ENCODE results near the gene SULT4A1. TPM values are rescaled to one million over a fixed set of nuclear protein-coding genes. Genes with fewer than 3 reads are reported as not detected.
A peak's percentile ranks its signal among the peaks of the same experiment; 100 is the strongest.
"Not testable (repeated sequence)": the region's sequence is repeated elsewhere in the genome, so short reads cannot be mapped to it uniquely, and the experiment has no call there.

SULT4A1 gene
- total RNA-seq, 1 experiment from 2014 or later, result 15.0 TPM

DNA sequence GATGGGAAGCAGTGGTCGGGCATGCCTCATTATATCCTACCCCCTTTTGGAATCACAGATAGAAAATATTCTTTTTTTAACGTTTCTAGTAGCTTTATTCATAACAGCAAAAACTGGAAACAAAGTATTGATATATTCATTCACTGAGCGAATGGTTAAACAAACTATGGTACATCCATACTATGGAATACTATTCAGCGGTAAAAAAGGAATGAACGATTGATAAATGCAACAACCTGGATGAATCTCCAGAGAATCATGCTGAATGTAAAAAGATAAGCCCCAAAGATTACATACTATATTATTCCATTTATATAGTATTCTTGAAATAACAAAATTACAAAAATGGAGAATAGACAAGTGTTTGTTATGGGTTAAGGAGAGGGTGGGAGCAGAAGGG lies 7.5 kb upstream of the SULT4A1 start:
- Histone ChIP-seq H3T11ph (ENCODE audit: low read length) (no peak overlapping the region), H3K14ac (ENCODE audit: insufficient read depth, low read length) (no peak overlapping the region), H2BK5ac (ENCODE audit: insufficient read length, low read length) (no peak overlapping the region), H3K23me2 (ENCODE audit: insufficient read length, low read depth, low read length, poor library complexity, severe bottlenecking) (no peaks in the 10 kb centered on the region), H2BK15ac (ENCODE audit: low read depth, low read length) (no peak overlapping the region), H2BK20ac (ENCODE audit: low read depth, low read length, poor library complexity, severe bottlenecking) (no peak overlapping the region), H3K18ac (ENCODE audit: insufficient read length, low read depth, low read length) (no peak overlapping the region), H3K27me3 (ENCODE audit: insufficient read depth, low read length) (no peaks in the 10 kb centered on the region), H3K79me1 (ENCODE audit: insufficient read depth, low read depth, low read length, poor library complexity, severe bottlenecking) (no peaks in the 10 kb centered on the region), H2AK5ac (ENCODE audit: insufficient read length, low read length) (no peak overlapping the region), H2BK12ac (ENCODE audit: insufficient read length, low read depth, low read length) (no peak overlapping the region), H2AFZ (ENCODE audit: low read length) (no peak overlapping the region), H3K4me1 (ENCODE audit: insufficient read depth, low read length) (no peaks in the 10 kb centered on the region; the same call in 1 of the 2 replicates), H4K91ac (ENCODE audit: insufficient read length, low read depth, low read length) (no peak overlapping the region), H4K5ac (ENCODE audit: insufficient read length, low read depth, low read length) (no peak overlapping the region), H3K27ac (ENCODE audit: insufficient read length, low read depth, low read length) (no peak overlapping the region), H4K20me1 (ENCODE audit: control insufficient read depth, insufficient read depth, insufficient read length) (no peaks in the 10 kb centered on the region), H2BK120ac (ENCODE audit: low read depth, low read length, poor library complexity, severe bottlenecking) (no peak overlapping the region), H3K23ac (ENCODE audit: insufficient read length, low read depth, low read length) (no peak overlapping the region), H3K4ac (ENCODE audit: low read depth, low read length) (no peak overlapping the region), H3K9me3 (ENCODE audit: control insufficient read depth, low read depth, low read length) (no peaks in the 10 kb centered on the region), H4K8ac (replicated peaks; ENCODE audit: insufficient read length, low read depth, low read length) (no peak overlapping the region), H3K9ac (ENCODE audit: extremely low read depth, insufficient read length, low read length) (no peak overlapping the region), H3K4me2 (ENCODE audit: insufficient read depth, insufficient read length, low read length) (no peak overlapping the region), H3K79me2 (ENCODE audit: insufficient read depth, low read length) (no peaks in the 10 kb centered on the region), H3K56ac (ENCODE audit: insufficient read length, low read depth, low read length) (no peak overlapping the region)
- TF ChIP-seq CTCF (conservative IDR thresholded peaks at IDR 0.05), result no peak
- H3K27me3 Mint-ChIP-seq (ENCODE audit: low read depth), result peaks cover 4% of the 10 kb centered on the region
- H3K4me3 Mint-ChIP-seq, result no peak overlapping the region
- peaks cover 6 to 44% (median 9%) of the 10 kb centered on the region in 3 experiments for H3K36me3 Mint-ChIP-seq (ENCODE audit: insufficient read depth in 1 of 3, low read depth in 3 of 3)
- H3K27ac Mint-ChIP-seq, result no peak overlapping the region
- DNase-seq, result no peak
- no CpG with 5 or more reads among the region's 5 CpGs for WGBS (ENCODE audit: extremely low coverage, insufficient read length, low lambda C conversion rate)
- peaks cover 31 to 34% of the 10 kb centered on the region in 2 experiments for H3K9me3 Mint-ChIP-seq
- H3K4me1 Mint-ChIP-seq, result peaks cover 22 to 23% of the 10 kb centered on the region in 2 experiments

GRCh38 chr22:43869001-43869400 lies 6.7 kb upstream of the SULT4A1 start:
- H3K9me3 Mint-ChIP-seq, result peaks cover 26 to 34% of the 10 kb centered on the region in 2 experiments
- H4K8ac ChIP-seq (replicated peaks; ENCODE audit: insufficient read length, low read depth, low read length); H2BK12ac ChIP-seq (ENCODE audit: insufficient read length, low read depth, low read length); H3K4ac ChIP-seq (ENCODE audit: low read depth, low read length); H3K27me3 ChIP-seq (ENCODE audit: insufficient read depth, low read length); H2BK120ac ChIP-seq (ENCODE audit: low read depth, low read length, poor library complexity, severe bottlenecking); H3K79me1 ChIP-seq (ENCODE audit: insufficient read depth, low read depth, low read length, poor library complexity, severe bottlenecking); H3K27me3 Mint-ChIP-seq (ENCODE audit: low read depth); H2BK5ac ChIP-seq (ENCODE audit: insufficient read length, low read length); H3K4me1 ChIP-seq (ENCODE audit: insufficient read depth, low read length); H3K14ac ChIP-seq (ENCODE audit: insufficient read depth, low read length); H3K9ac ChIP-seq (ENCODE audit: extremely low read depth, insufficient read length, low read length); H3K56ac ChIP-seq (ENCODE audit: insufficient read length, low read depth, low read length); H2AK5ac ChIP-seq (ENCODE audit: insufficient read length, low read length); H3K4me3 Mint-ChIP-seq; H3K23me2 ChIP-seq (ENCODE audit: insufficient read length, low read depth, low read length, poor library complexity, severe bottlenecking); H4K20me1 ChIP-seq (ENCODE audit: control insufficient read depth, insufficient read depth, insufficient read length); H2BK20ac ChIP-seq (ENCODE audit: low read depth, low read length, poor library complexity, severe bottlenecking); H3K4me2 ChIP-seq (ENCODE audit: insufficient read depth, insufficient read length, low read length); H3K18ac ChIP-seq (ENCODE audit: insufficient read length, low read depth, low read length); H3K27ac ChIP-seq (ENCODE audit: insufficient read length, low read depth, low read length); H4K91ac ChIP-seq (ENCODE audit: insufficient read length, low read depth, low read length); H3K23ac ChIP-seq (ENCODE audit: insufficient read length, low read depth, low read length); H3K9me3 ChIP-seq (ENCODE audit: control insufficient read depth, low read depth, low read length); H3K79me2 ChIP-seq (ENCODE audit: insufficient read depth, low read length); H2AFZ ChIP-seq (ENCODE audit: low read length); H3T11ph ChIP-seq (ENCODE audit: low read length); H2BK15ac ChIP-seq (ENCODE audit: low read depth, low read length); H4K5ac ChIP-seq (ENCODE audit: insufficient read length, low read depth, low read length): not testable (repeated sequence)
- H3K27ac Mint-ChIP-seq, result peak overlapping the region in 2 of 3 experiments; percentile 78 to 86; a peak in 4 of 7 replicates
- peaks cover 22 to 23% of the 10 kb centered on the region in 2 experiments for H3K4me1 Mint-ChIP-seq
- whole genome bisulfite sequencing (ENCODE audit: extremely low coverage, insufficient read length, low lambda C conversion rate), result no CpG with 5 or more reads among the region's 4 CpGs
- peaks cover 6 to 37% (median 6%) of the 10 kb centered on the region in 3 experiments for H3K36me3 Mint-ChIP-seq (ENCODE audit: insufficient read depth in 1 of 3, low read depth in 3 of 3)
- peak; percentile 68 for DNase-seq

Measured in H9 (cell line).